ENCODE measurements around the gene GALR2.
"Not testable (repeated sequence)": the region's sequence is repeated elsewhere in the genome, so short reads cannot be mapped to it uniquely, and the experiment has no call there.

GALR2 gene

GRCh38 chr17:76074390-76075363, at the start of gene GALR2:
GALR2 (plus strand) TSS chr17:76074781; CDS start chr17:76074884, 103 bp downstream.
- DNase-seq, result no peak
- no peak for ATAC-seq

GRCh38 chr17:76025294-76025693, 49.3 kb upstream of the GALR2 start:
- ATAC-seq, result no peak
- DNase-seq, result no peak

- DNase-seq (no peak), ATAC-seq (no peak)
These were observed 47.8 kb upstream of the GALR2 start for GRCh38 chr17:76026714-76027158.

GRCh38 chr17:76027159-76027839, 47.3 kb upstream of the GALR2 start, which contains the start of gene EVPL:
EVPL (minus strand) TSS chr17:76027306; CDS start chr17:76027198, 108 bp downstream.
- no peak for ATAC-seq
- DNase-seq, result no peak

- ATAC-seq, result no peak
These were observed 42.4 kb upstream of the GALR2 start for GRCh38 chr17:76032073-76032779.

GRCh38 chr17:76032780-76033108, 41.8 kb upstream of the GALR2 start:
- ATAC-seq (no peak), DNase-seq (no peak)

More at GRCh38 chr17:76032073-76032779, 42.4 kb upstream of the GALR2 start:
- DNase-seq, result no peak

GRCh38 chr17:76033139-76033538, 41.4 kb upstream of the GALR2 start:
- DNase-seq, result no peak
- no peak for ATAC-seq

GRCh38 chr17:76034428-76035350, 39.9 kb upstream of the GALR2 start:
- DNase-seq (no peak), ATAC-seq (no peak)

GRCh38 chr17:76036497-76037261, 37.9 kb upstream of the GALR2 start:
- ATAC-seq (no peak), DNase-seq (no peak)

GRCh38 chr17:76038050-76038449, 36.5 kb upstream of the GALR2 start:
- no peak for DNase-seq

GRCh38 chr17:76039121-76039520, 35.5 kb upstream of the GALR2 start:
- DNase-seq, result no peak
- no peak for ATAC-seq

More at GRCh38 chr17:76038050-76038449, 36.5 kb upstream of the GALR2 start:
- no peak for ATAC-seq

- ATAC-seq, result no peak
- DNase-seq, result no peak
These were observed 34.2 kb upstream of the GALR2 start for GRCh38 chr17:76040376-76040775.

- not testable (repeated sequence) for ATAC-seq, DNase-seq
These were observed 31.7 kb upstream of the GALR2 start for GRCh38 chr17:76042868-76043267.

GRCh38 chr17:76044475-76045007, 30.0 kb upstream of the GALR2 start:
- not testable (repeated sequence) for DNase-seq, ATAC-seq

GRCh38 chr17:76046064-76046463, 28.5 kb upstream of the GALR2 start:
- ATAC-seq, result no peak
- no peak for DNase-seq

- DNase-seq (no peak), ATAC-seq (no peak)
These were observed 26.5 kb upstream of the GALR2 start for GRCh38 chr17:76048025-76048605.

- DNase-seq (no peak), ATAC-seq (no peak)
These were observed 25.9 kb upstream of the GALR2 start for GRCh38 chr17:76048711-76049110.

- DNase-seq (no peak), ATAC-seq (no peak)
These were observed 25.3 kb upstream of the GALR2 start for GRCh38 chr17:76049239-76049638.

GRCh38 chr17:76049836-76050537, 24.6 kb upstream of the GALR2 start:
- no peak for DNase-seq
- ATAC-seq, result no peak
